HG03066 (cell line): ENCODE results near the gene LAMC2.

Experiments
- ATAC-seq: cut with Tn5 transposase; IDR thresholded peaks from one replicate; pipeline ENCODE4 v1.9.1; 2021; ENCODE audit warnings: low read depth; ENCODE audit not compliant: unreplicated experiment

LAMC2 gene

DNA sequence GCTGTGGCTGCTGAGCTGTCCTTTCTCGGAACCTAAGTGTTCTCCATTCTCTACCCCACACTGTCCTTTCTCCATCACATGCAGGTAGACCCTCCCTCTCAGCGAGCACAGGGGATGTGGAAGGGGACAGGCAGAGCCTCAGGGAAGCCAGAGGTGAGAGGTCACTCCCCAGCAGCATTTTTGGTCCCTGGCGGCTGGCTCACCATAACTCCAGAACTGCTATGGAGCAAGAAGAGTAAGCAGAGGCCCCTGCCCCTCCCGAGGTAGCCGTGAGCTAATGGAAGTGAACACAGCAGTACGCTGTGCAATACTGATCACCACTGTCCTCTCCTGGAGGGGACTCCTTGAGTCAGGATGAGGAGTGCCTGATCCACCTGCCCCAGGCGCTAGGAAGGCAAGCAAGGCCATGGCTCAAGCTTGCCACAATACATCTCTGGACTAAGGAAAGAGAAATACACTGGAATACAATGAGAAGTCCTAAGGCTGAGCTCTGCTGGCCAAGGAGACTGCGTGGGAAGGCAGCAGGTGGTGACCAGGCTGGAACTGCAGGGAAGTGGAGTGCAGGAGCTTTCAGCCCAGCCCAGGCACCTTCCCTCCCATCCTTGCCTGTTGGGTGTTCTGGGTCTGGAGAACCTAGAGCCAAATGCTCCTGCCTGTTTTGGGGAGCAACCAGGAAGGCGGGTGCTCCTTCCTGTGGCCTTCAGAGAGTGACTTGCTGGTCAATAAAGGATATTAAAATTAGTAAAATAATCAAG is 96.2 kb downstream of the LAMC2 start:
- no peak for ATAC-seq

DNA sequence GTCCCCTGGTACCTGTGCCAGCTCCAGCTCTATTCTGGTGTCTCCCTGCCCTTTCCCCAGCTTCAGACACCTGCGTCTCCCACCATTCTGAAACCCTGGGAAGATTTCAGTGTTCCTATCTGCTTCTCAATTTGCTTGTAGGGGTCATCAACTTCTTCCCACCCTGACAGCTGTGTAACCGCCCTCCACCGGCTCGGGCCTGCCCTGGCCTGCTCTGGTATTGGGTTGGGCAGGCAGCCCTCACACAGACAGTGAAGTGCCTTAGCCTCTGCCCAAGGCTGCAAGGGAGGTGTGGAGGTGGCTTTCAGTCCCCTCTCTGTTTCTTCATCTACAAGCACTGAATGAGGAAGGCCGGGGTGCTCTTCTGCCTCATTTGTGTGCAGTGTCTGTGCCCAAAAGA is 97.2 kb downstream of the LAMC2 start:
- ATAC-seq = no peak

DNA sequence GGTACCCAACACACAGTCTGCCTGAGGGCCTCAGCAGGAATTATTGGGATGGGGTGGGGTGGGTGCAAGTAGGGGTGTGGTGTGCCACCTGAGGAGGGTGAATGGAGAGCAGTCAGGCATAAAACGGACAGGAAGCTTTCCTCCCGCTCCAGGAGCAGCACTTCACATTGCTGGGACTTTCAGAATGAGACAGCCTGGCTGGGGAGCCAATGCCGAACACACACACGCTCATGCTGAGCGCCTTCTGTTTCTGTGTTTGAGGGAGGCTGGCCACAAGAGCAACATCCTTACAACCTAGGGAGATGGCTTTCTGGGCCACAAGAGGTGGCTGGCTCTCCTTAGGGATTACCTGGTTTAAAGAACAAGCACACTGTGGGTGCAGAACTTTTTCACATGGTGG is 98.0 kb downstream of the LAMC2 start:
- ATAC-seq = no peak

DNA sequence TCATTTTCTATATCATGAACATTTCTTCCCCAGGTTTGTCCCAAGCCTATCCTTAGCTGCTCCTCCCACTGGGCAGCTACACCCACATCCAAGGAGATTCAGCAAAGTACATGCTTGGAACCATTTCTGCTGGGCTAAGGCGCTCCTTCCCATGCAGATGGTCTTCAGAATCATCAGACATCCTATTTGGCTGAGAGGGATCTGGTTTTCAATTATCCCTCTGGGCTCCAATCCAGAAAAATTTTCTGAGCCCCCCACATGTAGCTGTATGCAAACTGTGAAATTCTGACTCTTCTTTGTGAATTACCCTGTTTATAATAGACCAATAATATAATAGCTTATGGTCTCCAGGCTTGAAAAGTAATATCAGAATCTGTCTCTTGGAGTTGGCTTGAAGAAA is 99.2 kb downstream of the LAMC2 start:
- ATAC-seq = no peak

DNA sequence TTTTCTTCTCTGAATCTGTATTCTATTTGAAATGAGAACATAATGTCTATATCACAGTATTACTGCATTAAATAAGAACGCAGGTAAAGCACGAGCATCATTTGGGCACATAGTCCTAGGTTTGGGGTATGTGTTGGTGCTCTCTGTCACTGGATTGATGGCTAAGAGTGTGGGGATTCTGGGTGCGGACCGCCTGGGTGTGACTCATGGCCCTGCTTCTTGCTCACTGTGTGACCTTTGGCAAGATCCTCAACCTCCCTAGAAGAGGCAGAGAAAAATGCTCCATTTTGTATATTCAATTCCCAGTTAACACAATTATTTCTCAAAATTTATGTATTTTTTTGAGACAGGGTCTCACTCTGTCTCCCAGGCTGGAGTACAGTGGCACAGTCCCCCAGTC is 99.7 kb downstream of the LAMC2 start:
- no peak for ATAC-seq

DNA sequence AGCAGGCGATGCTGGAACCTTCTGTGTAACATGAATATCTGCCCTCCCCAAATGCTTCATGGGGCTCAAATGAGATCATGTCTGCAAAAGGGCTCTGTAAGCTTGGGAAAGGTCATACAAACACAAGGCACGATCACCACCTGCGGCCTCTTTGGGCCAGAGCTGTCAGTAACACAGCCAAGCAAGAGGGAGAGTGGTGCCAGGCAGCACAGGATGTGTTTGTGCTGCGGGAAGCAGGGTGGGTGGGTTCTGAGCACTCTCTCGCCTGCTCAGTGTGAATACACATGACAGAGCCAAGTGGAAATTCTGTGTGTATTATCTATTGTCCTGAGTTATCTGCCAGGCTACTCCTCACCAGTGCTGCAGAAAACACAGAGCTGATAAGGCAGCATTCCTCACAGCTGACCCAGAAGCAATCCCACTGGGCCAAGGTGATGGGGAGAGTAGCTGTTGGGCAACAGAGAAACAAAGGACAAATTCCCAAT is 101.2 kb downstream of the LAMC2 start:
- no peak for ATAC-seq

DNA sequence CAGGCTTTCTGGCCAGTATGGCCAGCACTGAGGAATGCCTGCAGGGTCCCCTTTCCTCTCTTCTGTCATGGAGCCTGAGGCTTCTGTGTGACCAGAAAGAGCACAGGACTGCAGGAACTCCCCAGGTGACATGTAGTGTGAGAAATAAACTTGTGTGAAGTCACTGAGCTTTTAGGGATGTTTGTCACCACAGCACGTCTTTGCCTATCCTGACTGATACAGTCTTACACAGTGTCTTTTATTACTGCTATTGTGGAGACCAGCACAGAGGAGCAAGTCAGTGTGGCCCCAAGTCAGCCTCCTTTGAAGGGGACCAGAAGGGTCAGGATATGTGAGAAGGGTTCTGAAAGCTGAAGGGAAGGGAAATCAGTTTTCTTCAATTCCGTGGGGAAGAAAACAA is 102.5 kb downstream of the LAMC2 start:
- ATAC-seq = no peak

DNA sequence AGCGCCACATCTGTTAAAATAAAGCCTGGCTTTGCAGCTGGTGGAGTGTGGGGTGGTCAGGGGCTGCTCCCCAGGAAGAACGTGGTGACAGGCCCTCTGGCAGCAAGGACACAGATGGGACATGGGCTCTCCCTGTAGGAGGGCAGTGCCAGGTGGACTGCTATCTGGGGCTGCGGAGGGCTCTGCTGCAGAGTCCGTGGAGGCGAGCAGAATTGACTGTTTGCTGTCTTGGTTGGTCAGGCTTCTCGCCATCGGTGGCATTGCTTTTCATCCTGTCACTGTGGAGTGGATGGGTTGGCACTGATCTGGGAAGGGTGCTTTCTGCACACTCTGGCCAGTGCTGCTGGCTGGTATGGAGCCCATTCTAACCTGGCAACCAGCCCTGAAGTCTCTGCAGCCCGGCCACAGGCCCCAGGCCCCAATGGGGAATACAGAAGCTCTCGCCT is 103.0 kb downstream of the LAMC2 start:
- no peak for ATAC-seq

DNA sequence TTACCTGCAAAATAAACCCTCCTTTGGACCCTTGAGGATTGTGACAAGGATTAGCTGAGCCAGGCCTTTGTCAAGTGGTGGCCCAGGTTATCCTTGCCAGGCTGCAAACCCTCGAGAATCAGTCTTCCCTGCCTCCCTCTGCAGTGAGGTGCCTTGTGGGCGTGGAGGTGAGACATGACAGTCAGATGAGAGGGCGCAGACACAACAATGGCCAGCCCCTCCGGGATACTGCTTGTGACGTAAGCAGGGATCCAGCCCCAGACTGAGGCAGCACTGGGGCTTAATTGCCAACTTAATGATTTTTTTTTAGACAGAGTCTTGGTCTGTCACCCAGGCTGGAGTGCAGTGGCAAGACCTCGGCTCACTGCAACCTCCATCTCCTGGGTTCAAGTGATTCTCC is 104.6 kb downstream of the LAMC2 start:
- no peak for ATAC-seq

DNA sequence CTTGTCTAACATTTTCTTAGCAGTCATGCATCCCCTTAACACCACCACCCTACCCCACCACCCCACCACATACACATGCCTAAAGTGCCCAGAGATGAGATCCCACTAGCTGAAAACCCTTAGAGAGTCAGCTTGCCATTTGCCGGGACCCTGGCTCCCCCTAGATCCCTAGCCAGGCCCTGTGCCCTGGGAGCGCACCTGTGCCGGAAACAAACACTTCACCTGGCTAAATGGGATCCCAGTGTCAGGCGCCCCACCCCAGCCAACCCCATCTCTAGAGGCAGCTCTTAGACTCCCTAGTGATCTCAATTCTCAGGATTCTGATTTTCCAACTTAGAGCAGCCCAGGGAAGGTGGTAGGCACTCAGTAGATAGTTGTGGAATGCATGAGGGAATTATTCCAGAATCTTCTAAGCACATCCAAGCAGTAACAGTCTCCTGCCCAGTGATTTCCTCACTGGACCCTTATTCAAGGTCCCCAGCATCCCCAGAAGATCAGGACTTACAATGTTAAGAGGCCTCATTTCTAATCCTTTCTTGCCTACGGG is 105.2 kb downstream of the LAMC2 start:
- no peak for ATAC-seq

DNA sequence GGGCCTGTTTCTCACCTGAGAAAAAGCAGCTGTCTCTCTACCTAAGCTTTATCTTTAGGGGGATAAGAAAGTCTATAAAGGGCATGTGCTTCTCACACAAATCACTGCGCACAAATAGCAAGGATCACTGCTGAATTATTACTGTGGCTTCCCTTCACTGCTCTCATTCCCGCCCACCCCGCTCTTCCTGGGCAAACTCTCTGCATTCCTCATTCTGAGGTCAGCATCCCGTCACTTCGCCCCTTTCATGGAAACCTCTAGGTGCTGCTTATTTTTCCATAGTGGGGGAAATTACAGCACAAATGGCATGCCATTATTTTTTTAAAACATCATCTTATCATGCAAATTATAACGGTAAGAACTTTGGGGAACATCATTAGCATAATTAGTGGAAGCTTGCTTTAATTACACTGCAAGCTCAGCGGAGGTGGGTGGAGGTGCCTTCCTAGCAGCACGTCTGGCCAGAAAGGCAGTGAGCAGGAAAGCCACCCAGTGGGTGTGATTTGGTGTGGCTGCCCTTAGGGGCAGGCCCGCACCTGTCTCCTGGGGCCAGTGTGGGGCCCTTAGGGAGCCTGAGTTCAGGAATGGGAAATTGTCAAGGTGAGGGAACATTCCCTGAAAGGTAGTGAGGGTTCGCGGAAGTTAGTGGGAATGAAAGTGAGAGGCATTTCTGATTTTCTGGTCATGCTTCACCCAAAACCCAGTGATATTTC is 105.9 kb downstream of the LAMC2 start:
- ATAC-seq = no peak

DNA sequence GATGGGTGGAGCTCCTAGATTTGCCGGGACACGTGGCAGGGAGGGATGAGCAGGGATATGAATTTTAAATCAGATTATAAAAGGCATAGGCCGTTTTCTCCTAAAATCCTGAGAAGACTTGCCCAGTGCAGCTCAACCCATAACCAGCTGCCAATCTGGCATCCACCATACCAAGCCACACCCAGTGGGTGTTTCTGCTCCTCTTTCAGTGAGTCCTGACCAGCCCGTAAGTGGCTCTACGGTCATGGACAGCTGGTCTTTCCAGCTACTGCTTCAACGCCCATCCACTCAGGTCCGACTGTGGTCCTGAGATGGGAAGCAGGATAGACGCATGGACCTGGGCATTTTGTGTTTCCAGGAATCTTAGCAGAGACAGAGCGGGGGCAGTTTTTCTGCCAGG is 107.2 kb downstream of the LAMC2 start:
- no peak for ATAC-seq

DNA sequence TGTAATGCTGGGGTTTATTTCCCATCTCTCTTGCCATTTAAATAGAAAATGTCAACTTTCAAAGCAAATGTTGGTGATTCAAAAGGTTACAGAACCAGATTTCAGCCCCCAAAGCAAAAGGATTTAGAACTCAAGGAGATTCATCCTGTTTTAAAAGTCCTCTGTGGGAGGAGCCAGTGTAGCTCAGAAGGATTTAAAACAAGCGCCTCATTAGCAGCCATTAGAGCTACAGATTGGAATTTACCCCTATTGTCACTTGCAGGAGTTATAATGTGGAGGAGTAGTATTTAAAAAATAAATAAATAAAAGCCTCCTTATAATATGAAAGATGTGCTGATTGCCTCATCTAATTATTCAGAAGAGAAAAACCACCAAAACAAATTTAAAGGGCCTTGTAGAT is 107.8 kb downstream of the LAMC2 start:
- ATAC-seq = no peak
